HCT116 (cell line): ENCODE results near the gene ITPR2.

ENCODE experiments used
- CTCF ChIP-seq, 3 experiments: fragments of 200-600 bp in 1 of 3; sonication (generic) in 1 of 3; IDR thresholded peaks in 2 of 3; conservative IDR thresholded peaks in 1 of 3; 2 replicates each; pipeline ENCODE4 v1.5.1; 2012 to 2017; ENCODE audit warnings: low read depth in 2 of 3, low read length in 2 of 3, antibody characterized with exemption in 1 of 3, borderline replicate concordance in 1 of 3, control low read depth in 1 of 3, mild to moderate bottlenecking in 1 of 3, mixed read lengths in 1 of 3, mixed run types in 1 of 3, moderate library complexity in 1 of 3; ENCODE audit not compliant: insufficient read depth in 1 of 3
- EZH2 ChIP-seq: fragments of 200-600 bp; sonication (generic); IDR thresholded peaks from 2 replicates; pipeline ENCODE4 v1.6.1; 2017; ENCODE audit warnings: antibody characterized with exemption, mixed run types
- JUND ChIP-seq: IDR thresholded peaks from 2 replicates; pipeline ENCODE4 v1.6.1; 2012
- POLR2A ChIP-seq: IDR thresholded peaks from 2 replicates; pipeline ENCODE4 v1.7.0; 2011; ENCODE audit warnings: borderline replicate concordance; ENCODE audit not compliant: insufficient read depth, insufficient read length; ENCODE audit errors: extremely low read depth
- POLR2AphosphoS5 ChIP-seq: IDR thresholded peaks from 2 replicates; pipeline ENCODE4 v1.6.1; 2011; ENCODE audit warnings: mild to moderate bottlenecking, low read depth, low read length, moderate library complexity
- TCF7L2 ChIP-seq: IDR thresholded peaks from 2 replicates; pipeline ENCODE4 v1.7.0; 2011; ENCODE audit warnings: borderline replicate concordance, inconsistent platforms; ENCODE audit not compliant: insufficient read depth, insufficient read length; ENCODE audit errors: extremely low read depth

GRCh38 chr12:26805401-26805971 is 27.5 kb downstream of the ITPR2 start:
- no peak for TF ChIP-seq JUND
- no peak for TF ChIP-seq CTCF (IDR thresholded peaks at IDR 0.05 in 2 of 3, conservative IDR thresholded peaks at IDR 0.05 in 1 of 3; ENCODE audit: borderline replicate concordance in 1 of 3, insufficient read depth in 1 of 3, low read depth in 2 of 3, low read length in 2 of 3)
- TF ChIP-seq POLR2A = no peak
- TF ChIP-seq POLR2AphosphoS5 = no peak
- TF ChIP-seq TCF7L2 = no peak
- no peak for TF ChIP-seq EZH2
